GM12878 (cell line): ENCODE data around the gene ACSL1. TPM values are rescaled to one million over a fixed set of nuclear protein-coding genes. Genes with fewer than 3 reads are reported as not detected.

ENCODE experiments used
- ATAC-seq: fragments of 200-7000 bp; cut with Tn5 transposase; 3 replicates; pipeline ENCODE4 v1.9.1; 2020; ENCODE audit warnings: mild to moderate bottlenecking, moderate library complexity
- BruUV-seq: library from RNA; stranded (reverse); fragments of 400-500 nt; replicated peaks from 2 replicates; lab custom pipeline; 2021; lab: Mats Ljungman, UMichigan
- CTCF ChIA-PET: fragments of 300-600 bp; sonication (Branson Sonifier 250); formaldehyde crosslinking; extraction: SDS; loops from one replicate; lab custom pipeline; 2021; ENCODE audit warnings: inconsistent platforms; lab: Yijun Ruan, JAX
- POLR2A ChIA-PET: fragments of 350-600 bp; formaldehyde crosslinking; extraction: SDS; loops from one replicate; lab custom pipeline; 2021; ENCODE audit warnings: inconsistent platforms; lab: Charles Lee
- RAD21 ChIA-PET: fragments of 300-600 bp; sonication (Branson Sonifier 250); formaldehyde crosslinking; loops from one replicate; lab custom pipeline; 2023; ENCODE audit warnings: antibody characterized with exemption; ENCODE audit not compliant: unreplicated experiment; lab: Charles Lee
- SMC1A ChIA-PET: fragments of 300-600 bp; sonication (Branson Sonifier 250); formaldehyde crosslinking; loops from one replicate; lab custom pipeline; 2023; ENCODE audit not compliant: unreplicated experiment, uncharacterized antibody; lab: Charles Lee
- DNase-seq: peaks from one replicate; pipeline ENCODE4 v3.0.0-alpha.2; 2011; ENCODE audit warnings: low read depth, low spot score
- FAIRE-seq: peaks from 3 replicates; lab custom pipeline; 2011; peaks lifted over from hg19 to GRCh38; lab: Jason Lieb, UNC
- H2AFZ ChIP-seq: 2 replicates; pipeline ENCODE4 v1.6.0; 2011; ENCODE audit warnings: low read depth, low read length, control low read depth; ENCODE audit not compliant: control insufficient read depth
- H3K27ac ChIP-seq: 2 replicates; pipeline ENCODE4 v1.5.1; 2011; ENCODE audit warnings: control low read depth; ENCODE audit not compliant: control insufficient read depth, insufficient read depth
- H3K27me3 ChIP-seq, 2 experiments: replicated peaks in 1 of 2; 2 replicates each; pipeline versions ENCODE4 v1.6.0 to v1.6.1; 2011; ENCODE audit warnings: low read length in 1 of 2; ENCODE audit not compliant: control insufficient read depth in 2 of 2, insufficient read depth in 2 of 2
- H3K36me3 ChIP-seq, 2 experiments: 2 replicates each; pipeline ENCODE4 v1.5.1; 2011; ENCODE audit warnings: low read length in 1 of 2; ENCODE audit not compliant: control insufficient read depth in 2 of 2, insufficient read depth in 2 of 2
- H3K4me1 ChIP-seq: 2 replicates; pipeline ENCODE4 v1.6.1; 2011; ENCODE audit warnings: mild to moderate bottlenecking, low read length, moderate library complexity, mixed read lengths; ENCODE audit not compliant: control insufficient read depth, insufficient read depth
- H3K4me2 ChIP-seq: 2 replicates; pipeline ENCODE4 v1.6.0; 2011; ENCODE audit warnings: control low read depth; ENCODE audit not compliant: control insufficient read depth, insufficient read depth
- H3K4me3 ChIP-seq: fragments of 200-600 bp; sonication (generic); 2 replicates; pipeline ENCODE4 v1.5.1; 2016
- H3K79me2 ChIP-seq: 2 replicates; pipeline ENCODE4 v1.6.0; 2011; ENCODE audit warnings: low read length; ENCODE audit not compliant: control insufficient read depth, insufficient read depth
- H3K9ac ChIP-seq: 2 replicates; pipeline ENCODE4 v1.8.0; 2011; ENCODE audit warnings: low read length, control low read depth, mixed read lengths; ENCODE audit not compliant: control insufficient read depth, insufficient read depth
- H3K9me3 ChIP-seq: replicated peaks from 3 replicates; pipeline ENCODE4 v1.5.1; 2011; ENCODE audit warnings: mild to moderate bottlenecking, low read length; ENCODE audit not compliant: control insufficient read depth, insufficient read depth
- H4K20me1 ChIP-seq: 2 replicates; pipeline ENCODE4 v1.6.0; 2011; ENCODE audit not compliant: control insufficient read depth, insufficient read depth
- BHLHE40 ChIP-seq, 2 experiments: fragments of 450-650 bp in 1 of 2; IDR thresholded peaks; 2 replicates each; pipeline ENCODE4 v1.6.1; 2011 to 2017; ENCODE audit warnings: low read depth in 2 of 2, borderline replicate concordance in 1 of 2, improper control_type of control experiment in 1 of 2, low read length in 1 of 2, mild to moderate bottlenecking in 1 of 2
- FOS ChIP-seq: IDR thresholded peaks from 3 replicates; pipeline ENCODE4 v1.6.1; 2011; ENCODE audit warnings: borderline replicate concordance; ENCODE audit not compliant: insufficient read length; ENCODE audit errors: extremely low read depth
- PAX5 ChIP-seq: IDR thresholded peaks from 2 replicates; pipeline ENCODE4 v1.6.1; 2011; ENCODE audit warnings: low read depth, low read length, borderline replicate concordance
- POU2F2 ChIP-seq: IDR thresholded peaks from 3 replicates; pipeline ENCODE4 v1.6.1; 2011; ENCODE audit warnings: low read depth, mild to moderate bottlenecking, low read length, borderline replicate concordance
- RFX5 ChIP-seq: IDR thresholded peaks from 2 replicates; pipeline ENCODE4 v1.6.1; 2011; ENCODE audit warnings: low read depth, low read length, improper control_type of control experiment
- RUNX3 ChIP-seq: IDR thresholded peaks from 2 replicates; pipeline ENCODE4 v1.6.1; 2012; ENCODE audit warnings: low read length, inconsistent platforms
- SPI1 ChIP-seq: IDR thresholded peaks from 2 replicates; pipeline ENCODE4 v1.6.1; 2011; ENCODE audit warnings: low read depth, mild to moderate bottlenecking, low read length, moderate library complexity, borderline replicate concordance; ENCODE audit not compliant: insufficient read depth
- WRNIP1 ChIP-seq: IDR thresholded peaks from 2 replicates; pipeline ENCODE4 v1.6.1; 2011; ENCODE audit warnings: low read depth, low read length, improper control_type of control experiment, borderline replicate concordance
- WGBS: methylation state at CpG from one replicate; pipeline ENCODE4 v1.1.6; 2016; ENCODE audit warnings: low lambda C conversion rate; ENCODE audit not compliant: insufficient replicate concordance, insufficient coverage; ENCODE audit errors: missing lambda C conversion rate; 5-methylcytosine and 5-hydroxymethylcytosine counted together
- in situ Hi-C: fragments of 300-500 bp; cut with MboI; formaldehyde crosslinking; loops from 9 replicates; pipeline ENCODE4 v1.14.3; 2018; ENCODE audit warnings: mixed read lengths
- intact Hi-C: fragments of 100-400 bp; cut with micrococcal nuclease; formaldehyde crosslinking; loops from one replicate; pipeline ENCODE4 v1.14.2; 2022; ENCODE audit not compliant: unreplicated experiment
- polyA plus RNA-seq, 11 experiments: library from polyadenylated mRNA; depleted of rRNA in 4 of 11; unstranded in 6 of 11; stranded (reverse) in 5 of 11; fragments of >200 nt; fragmentation: Nextera tagmentation in 4 of 11; fragmentation: Illumina TruSeq in 1 of 11; extraction: Ambion mirVana in 4 of 11; extraction: Trizol in 1 of 11; gene quantifications; 1 replicate in 1 of 11; 2 replicates in 10 of 11; pipeline versions ENCODE4 v1.2.1 to v1.2.3, GENCODE V29; 2011 to 2016; ENCODE audit warnings: inconsistent platforms in 2 of 11, missing spikeins in 2 of 11, low read depth in 1 of 11
- total RNA-seq, 4 experiments: library from RNA; depleted of rRNA in 3 of 4; stranded (reverse); fragments of >200 nt in 3 of 4; fragmentation: Illumina TruSeq in 1 of 4; extraction: Trizol in 1 of 4; gene quantifications; 2 replicates each; pipeline versions ENCODE4 v1.2.1 to v1.2.3, GENCODE V29; 2013 to 2021
- TF ChIP-seq, protein P1 (sequence below): fragments of 150-350 bp; IDR thresholded peaks from 2 replicates; pipeline ENCODE4 v1.6.1; 2014; ENCODE audit warnings: mild to moderate bottlenecking, low read depth, low read length
- TF ChIP-seq, protein P2 (sequence below): fragments of 450-650 bp; IDR thresholded peaks from 2 replicates; pipeline ENCODE4 v1.6.1; 2017; ENCODE audit warnings: borderline replicate concordance
- TF ChIP-seq, protein P3 (sequence below): IDR thresholded peaks from 2 replicates; pipeline ENCODE4 v1.6.1; 2011; ENCODE audit warnings: borderline replicate concordance, low read depth, mild to moderate bottlenecking, moderate library complexity, mixed read lengths, low read length; ENCODE audit not compliant: insufficient read depth; ENCODE audit errors: extremely low read length

ACSL1 gene
- total and polyA plus RNA-seq, 10 of the 15 experiments (the other 5 are each of a cell fraction or from before 2014, with no cell fraction given): 30.7 to 68.1 (median 58.7) TPM

DNA sequence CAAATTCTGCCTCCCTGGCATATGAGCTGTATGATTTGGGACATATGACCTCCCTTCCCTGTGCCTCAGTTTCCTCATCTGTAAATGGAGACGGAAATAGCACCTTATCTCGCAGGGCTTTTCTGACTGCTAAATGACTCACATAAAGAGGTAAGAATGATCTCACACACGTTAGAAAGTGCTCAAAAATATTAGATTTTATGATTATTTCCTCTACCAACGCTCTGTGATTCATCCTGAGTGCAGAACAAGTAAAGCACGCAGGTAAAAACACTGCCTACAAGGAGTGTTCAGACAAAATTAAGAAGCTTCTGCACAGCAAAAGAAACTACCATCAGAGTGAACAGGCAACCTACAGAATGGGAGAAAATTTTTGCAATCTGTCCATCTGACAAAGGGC lies 21.1 kb downstream of the ACSL1 start:
- RAD21 ChIA-PET: no interaction called here
- H3K27me3 ChIP-seq: no peaks in the 10 kb centered on the region; a peak in 1 of 4 replicates
- H3K36me3 ChIP-seq: peaks cover 7 to 15% of the 10 kb centered on the region in 2 experiments; a peak in 3 of 4 replicates
- WGBS: 86% methylated on average over 5 of the region's 5 CpGs
- peaks cover 54% of the 10 kb centered on the region for H3K79me2 ChIP-seq
- H3K9me3 ChIP-seq: no peaks in the 10 kb centered on the region
- no peak overlapping the region for H3K4me2 ChIP-seq
- ATAC-seq (no peak), FAIRE-seq (no peak), DNase-seq (no peak)
- no peak overlapping the region for H3K9ac ChIP-seq
- CTCF ChIA-PET: no interaction called here
- no peak overlapping the region for H3K4me3 ChIP-seq
- H3K4me1 ChIP-seq: peaks cover 12% of the 10 kb centered on the region
- SMC1A ChIA-PET: interaction anchor here (0.6 to 2.6 kb wide), 2 partner anchors 18 to 187 kb away, joined by 3 to 9 read pairs; no protein-coding TSS in a partner anchor
- H4K20me1 ChIP-seq: peaks cover 4% of the 10 kb centered on the region; the same call in 1 of the 2 replicates
- BruUV-seq: no TSS peak
- H2AFZ ChIP-seq: no peak overlapping the region
- in situ Hi-C loops: no loop called here
- POLR2A ChIA-PET: interaction anchor here (0.9 to 3.5 kb wide), 2 partner anchors 10 to 51 kb away, joined by 4 to 16 read pairs; no protein-coding TSS in a partner anchor
- TF ChIP-seq POU2F2 (no peak), SPI1 (no peak), RFX5 (no peak), FOS (no peak), BHLHE40 (IDR thresholded peaks at IDR 0.05; ENCODE audit: borderline replicate concordance in 1 of 2, low read depth in 2 of 2, low read length in 1 of 2) (no peak), RUNX3 (no peak), WRNIP1 (no peak), PAX5 (no peak)
- TF ChIP-seq, protein P1, sequence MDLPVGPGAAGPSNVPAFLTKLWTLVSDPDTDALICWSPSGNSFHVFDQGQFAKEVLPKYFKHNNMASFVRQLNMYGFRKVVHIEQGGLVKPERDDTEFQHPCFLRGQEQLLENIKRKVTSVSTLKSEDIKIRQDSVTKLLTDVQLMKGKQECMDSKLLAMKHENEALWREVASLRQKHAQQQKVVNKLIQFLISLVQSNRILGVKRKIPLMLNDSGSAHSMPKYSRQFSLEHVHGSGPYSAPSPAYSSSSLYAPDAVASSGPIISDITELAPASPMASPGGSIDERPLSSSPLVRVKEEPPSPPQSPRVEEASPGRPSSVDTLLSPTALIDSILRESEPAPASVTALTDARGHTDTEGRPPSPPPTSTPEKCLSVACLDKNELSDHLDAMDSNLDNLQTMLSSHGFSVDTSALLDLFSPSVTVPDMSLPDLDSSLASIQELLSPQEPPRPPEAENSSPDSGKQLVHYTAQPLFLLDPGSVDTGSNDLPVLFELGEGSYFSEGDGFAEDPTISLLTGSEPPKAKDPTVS: no peak
- TF ChIP-seq, protein P2, sequence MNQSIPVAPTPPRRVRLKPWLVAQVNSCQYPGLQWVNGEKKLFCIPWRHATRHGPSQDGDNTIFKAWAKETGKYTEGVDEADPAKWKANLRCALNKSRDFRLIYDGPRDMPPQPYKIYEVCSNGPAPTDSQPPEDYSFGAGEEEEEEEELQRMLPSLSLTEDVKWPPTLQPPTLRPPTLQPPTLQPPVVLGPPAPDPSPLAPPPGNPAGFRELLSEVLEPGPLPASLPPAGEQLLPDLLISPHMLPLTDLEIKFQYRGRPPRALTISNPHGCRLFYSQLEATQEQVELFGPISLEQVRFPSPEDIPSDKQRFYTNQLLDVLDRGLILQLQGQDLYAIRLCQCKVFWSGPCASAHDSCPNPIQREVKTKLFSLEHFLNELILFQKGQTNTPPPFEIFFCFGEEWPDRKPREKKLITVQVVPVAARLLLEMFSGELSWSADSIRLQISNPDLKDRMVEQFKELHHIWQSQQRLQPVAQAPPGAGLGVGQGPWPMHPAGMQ: no peak
- TF ChIP-seq, protein P3, sequence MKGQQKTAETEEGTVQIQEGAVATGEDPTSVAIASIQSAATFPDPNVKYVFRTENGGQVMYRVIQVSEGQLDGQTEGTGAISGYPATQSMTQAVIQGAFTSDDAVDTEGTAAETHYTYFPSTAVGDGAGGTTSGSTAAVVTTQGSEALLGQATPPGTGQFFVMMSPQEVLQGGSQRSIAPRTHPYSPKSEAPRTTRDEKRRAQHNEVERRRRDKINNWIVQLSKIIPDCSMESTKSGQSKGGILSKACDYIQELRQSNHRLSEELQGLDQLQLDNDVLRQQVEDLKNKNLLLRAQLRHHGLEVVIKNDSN: no peak
- intact Hi-C loops: no loop called here
- H3K27ac ChIP-seq: no peak overlapping the region
